HG02642 (cell line): ENCODE measurements around the gene GUCY2C.
"Not testable (repeated sequence)": the region's sequence is repeated elsewhere in the genome, so short reads cannot be mapped to it uniquely, and the experiment has no call there.

Experiments
- ATAC-seq: cut with Tn5 transposase; IDR thresholded peaks from one replicate; pipeline ENCODE4 v1.9.1; 2021; ENCODE audit warnings: mild to moderate bottlenecking; ENCODE audit not compliant: unreplicated experiment, poor library complexity

Gene GUCY2C

GRCh38 chr12:14689144-14689543 lies 7.3 kb downstream of the GUCY2C start:
- no peak for ATAC-seq

GRCh38 chr12:14682231-14682630 lies 14.2 kb downstream of the GUCY2C start:
- not testable (repeated sequence) for ATAC-seq

- ATAC-seq: no peak
Observed at GRCh38 chr12:14681625-14682024, 14.8 kb downstream of the GUCY2C start.

- no peak for ATAC-seq
Observed at GRCh38 chr12:14681190-14681589, 15.2 kb downstream of the GUCY2C start.

DNA sequence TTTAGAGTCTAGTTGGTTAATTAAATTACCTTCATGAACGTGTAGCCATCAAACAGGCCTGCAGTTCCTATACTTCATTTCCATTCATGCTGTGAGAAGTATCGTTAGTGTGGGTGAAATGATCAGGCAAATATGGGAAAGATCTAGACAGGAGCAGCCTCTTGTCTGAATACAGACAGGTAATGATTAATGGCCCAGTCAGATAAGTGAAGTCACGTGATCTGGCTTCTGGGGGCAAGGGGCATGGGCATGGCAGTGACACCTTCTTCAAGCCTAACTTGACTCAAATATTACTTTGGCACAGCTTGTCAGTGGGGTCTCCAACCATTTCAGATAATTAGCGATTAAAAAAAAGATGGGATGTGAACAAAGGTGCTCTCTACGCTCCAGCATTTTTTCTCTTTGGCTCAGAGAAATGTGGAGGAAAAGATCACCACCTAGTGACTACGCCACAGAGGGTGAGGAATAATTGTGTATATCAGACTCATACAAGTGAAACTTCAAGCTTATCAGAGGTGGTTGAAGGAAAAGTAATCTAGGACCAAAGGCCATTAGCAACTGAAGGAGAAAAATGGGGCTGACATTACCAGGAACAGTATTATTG lies 17.8 kb downstream of the GUCY2C start:
- ATAC-seq: no peak

- no peak for ATAC-seq
Observed at GRCh38 chr12:14668591-14668990, 27.8 kb downstream of the GUCY2C start.

GRCh38 chr12:14665354-14666348 lies 30.7 kb downstream of the GUCY2C start:
- no peak for ATAC-seq

- no peak for ATAC-seq
Observed at GRCh38 chr12:14664434-14665023, 31.9 kb downstream of the GUCY2C start.

DNA sequence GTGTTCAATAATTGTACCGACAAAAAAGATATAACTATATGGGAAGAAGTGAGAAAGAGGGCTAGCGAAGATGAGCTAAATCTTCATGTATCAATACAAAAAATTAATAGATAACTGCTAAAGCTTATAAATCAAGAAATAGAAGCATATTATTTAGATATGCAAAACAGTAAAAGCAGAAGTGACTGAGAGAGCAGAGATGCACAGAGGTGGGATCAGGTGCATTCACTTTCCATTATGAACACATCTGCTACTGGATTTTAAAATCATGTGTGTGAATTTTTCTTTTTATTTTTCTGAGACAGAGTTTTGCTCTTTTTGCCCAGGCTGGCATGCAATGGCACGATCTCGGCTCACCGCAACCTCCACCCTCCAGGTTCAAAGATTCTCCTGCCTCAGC lies 33.4 kb downstream of the GUCY2C start:
- no peak for ATAC-seq

DNA sequence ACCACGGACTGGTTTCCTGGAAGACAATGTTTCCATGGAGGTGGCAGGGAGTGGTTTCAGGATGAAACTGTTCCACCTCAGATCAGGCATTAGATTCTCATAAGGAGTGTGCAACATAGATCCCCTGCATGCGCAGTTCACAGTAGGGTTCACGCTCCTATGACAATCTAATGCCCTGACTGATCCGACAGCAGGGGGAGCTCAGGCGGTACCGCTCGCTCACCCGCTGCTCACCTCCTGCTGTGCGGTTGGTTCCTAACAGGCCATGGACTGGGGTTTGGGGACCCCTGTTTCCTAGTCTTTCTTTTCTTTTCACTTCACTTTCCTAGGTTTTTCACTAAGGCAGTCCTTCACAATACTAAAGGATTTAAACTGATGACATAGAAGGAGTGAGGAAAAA lies 39.6 kb downstream of the GUCY2C start:
- no peak for ATAC-seq

DNA sequence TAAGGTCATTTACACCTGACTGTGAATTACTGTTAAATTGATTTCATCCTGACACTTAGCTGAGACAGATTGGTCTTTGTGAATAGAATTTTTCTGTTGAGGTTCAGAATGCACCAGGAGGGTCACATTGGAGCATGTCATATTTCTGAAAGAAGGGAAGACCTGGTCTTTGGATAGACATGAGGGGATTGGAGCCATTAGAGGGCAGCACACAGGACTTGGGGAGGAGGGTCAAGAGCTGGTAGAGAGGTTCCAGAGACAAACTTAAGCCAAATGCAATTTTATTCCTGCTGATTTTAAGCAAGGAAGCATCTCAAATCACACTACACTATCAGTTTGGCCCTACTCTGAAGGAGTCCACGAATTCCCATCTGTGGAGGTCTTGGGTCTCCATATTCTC lies 41.1 kb downstream of the GUCY2C start:
- no peak for ATAC-seq

DNA sequence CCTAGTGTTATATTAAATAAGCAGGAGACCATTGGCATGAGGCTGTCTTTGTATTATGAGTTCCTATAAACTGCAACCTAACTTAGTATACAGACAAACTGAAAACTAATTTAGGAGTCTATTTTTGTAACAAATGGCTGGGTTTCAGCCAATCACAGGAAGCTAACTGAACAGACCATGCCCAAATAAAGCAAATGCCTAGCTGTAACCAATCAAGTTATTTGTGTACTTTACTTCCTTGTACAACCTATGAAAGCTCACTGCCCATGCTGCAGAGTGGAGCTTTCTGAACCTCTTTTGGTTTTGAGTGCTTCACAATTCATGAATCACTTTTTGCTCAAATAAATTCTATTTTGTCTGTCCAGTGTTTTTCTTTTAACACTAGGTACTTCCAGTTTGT lies 41.6 kb downstream of the GUCY2C start:
- no peak for ATAC-seq

DNA sequence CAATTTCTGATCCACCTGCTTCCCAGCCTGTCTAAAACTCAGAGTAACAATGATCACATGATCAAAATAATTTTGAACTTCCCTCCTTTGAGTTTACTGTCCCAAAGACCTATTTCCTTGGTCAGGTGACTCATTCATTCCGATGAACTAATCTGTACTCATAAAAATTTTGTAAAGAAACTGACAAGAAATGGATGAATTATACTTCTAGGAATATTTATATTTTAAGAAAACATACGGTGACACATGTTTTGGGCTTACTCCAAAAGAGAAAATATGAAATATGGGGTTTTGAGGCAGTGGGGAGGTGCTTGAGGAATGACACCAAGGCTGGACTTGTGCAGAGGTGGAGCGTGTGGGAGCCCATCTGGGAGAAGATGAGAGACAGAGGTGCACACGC lies 42.0 kb downstream of the GUCY2C start:
- no peak for ATAC-seq

DNA sequence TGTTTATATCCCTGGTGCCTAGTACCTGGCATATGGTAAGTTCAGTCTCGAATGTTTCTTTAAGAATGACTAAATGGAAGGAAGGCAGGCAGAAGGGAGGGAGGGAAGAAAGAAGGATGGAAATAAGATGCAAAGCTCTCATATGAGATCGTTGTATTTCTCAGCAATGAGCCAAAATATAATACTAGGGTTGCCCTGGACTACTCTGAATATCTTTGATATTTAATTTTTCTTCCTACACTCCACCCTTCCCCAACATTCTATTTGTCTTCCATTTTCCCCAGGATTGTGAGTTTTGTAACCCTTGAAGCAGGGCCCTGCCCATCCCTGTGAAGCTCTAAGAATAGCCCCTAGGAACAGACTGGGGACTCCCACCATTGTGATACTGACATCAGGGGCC lies 43.9 kb downstream of the GUCY2C start:
- ATAC-seq: no peak

DNA sequence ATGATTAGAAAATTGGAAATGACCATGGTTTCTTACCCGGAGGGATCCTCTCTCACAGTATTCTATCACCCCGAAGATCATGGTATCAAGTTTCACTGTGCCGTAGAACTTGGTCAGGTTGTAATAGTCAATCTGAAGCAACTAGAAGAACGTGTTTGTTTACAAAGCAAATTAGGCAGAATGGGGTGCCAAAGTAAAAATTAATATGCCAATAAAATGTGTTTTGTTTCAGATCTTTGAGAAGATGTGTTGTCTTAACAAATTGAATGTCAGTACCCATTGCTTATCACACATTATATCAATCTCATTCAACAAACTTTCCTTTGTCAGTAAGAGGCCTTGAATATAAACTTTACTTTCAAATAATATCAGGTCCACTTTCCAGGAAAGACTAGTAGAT lies 45.0 kb downstream of the GUCY2C start:
- no peak for ATAC-seq

DNA sequence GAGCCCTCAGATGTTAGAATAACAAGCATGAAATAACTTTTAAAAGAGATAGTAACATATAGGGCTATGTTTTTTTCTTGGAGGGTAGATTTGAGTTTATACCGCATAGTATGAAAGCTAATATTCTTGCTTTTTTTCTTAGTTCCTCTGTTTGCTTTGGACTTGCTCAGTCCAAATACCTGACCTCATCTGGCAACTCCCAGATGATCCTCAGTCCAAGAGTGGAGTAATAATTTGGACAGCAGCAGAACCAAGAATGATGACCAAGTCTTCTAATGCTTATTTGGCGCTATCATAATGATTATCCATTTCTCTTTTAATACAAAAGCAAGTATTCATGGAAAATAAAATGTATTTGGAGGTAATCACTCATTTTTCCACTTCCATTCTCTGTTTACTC lies 45.6 kb downstream of the GUCY2C start:
- ATAC-seq: no peak

- ATAC-seq: no peak
Observed at GRCh38 chr12:14647028-14647750, 49.2 kb downstream of the GUCY2C start.

- ATAC-seq: no peak
Observed at GRCh38 chr12:14643251-14643650, 53.1 kb downstream of the GUCY2C start.

DNA sequence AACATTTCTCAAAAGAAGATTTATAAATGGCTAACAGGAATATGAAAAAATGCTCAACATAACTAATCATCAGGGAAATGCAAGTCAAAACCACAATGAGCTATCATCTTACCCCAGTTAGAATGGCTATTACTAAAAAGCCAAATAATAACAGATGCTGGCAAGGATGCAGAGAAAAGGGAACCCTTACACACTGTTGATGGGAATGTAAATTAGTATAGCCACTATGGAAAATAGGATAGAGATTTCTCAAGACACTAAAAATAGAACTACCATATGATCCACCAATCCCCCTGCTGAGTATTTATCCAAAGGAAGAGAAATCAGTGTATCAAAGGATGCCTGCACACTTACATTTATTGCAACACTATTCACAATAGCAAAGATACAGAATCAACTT lies 58.3 kb downstream of the GUCY2C start:
- ATAC-seq: no peak

DNA sequence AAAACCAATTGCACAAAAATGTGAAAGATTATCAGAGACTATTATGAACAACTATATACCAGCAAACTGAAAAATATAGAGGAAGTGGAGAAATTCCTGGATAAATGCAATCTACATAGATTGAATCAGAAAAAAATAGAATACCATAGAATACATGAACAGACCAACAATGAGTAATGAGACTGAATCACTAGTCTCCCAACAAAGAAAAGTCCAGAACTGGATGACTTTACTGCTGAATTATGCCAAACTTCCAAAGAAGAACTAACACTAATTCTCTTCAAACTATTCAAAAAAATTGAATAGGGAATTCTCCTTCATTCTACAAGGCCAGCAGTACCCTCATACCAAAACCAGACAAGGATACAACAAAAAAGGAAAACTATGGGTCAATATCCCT lies 60.6 kb downstream of the GUCY2C start:
- no peak for ATAC-seq

DNA sequence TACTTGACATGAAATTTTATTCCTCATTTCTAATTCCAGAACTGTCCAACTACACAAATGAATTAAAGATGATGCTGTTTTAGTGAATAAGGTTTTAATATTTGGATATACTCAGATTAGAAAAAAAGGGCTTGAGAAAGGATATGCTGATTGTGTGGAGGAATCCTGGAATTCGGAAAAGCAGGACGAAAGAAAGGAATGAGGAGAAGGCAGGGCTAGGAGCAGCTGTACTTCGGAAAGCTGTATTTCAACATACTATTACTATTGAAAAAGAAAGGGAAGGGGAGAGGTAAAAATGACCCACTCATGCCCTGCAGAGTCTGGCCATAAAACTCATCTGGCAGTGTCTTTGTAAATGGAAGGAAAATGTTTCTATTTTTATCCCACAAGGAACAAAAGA lies 65.6 kb downstream of the GUCY2C start:
- no peak for ATAC-seq
